Measurements from ENCODE around the gene SLC25A31.

DNA sequence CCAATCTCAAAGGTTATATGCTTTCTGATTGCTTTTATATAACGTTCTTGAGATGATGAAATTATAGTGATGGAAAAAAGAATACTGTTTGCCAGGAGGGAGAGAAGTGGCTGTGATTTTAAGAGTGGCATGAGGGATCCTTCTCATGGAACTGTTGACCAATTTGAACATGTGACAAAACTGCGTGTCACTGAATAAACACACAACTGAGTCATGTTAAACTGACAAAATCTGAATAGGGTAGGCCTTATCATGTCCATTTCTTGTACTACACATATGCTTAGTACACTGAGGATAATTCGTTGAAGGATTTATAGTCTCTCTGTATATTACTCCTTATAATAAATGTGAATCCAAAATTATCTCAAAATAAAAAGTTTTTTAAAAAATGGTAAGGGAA is 29.7 kb downstream of the SLC25A31 start:
- TF ChIP-seq CTCF (conservative IDR thresholded peaks at IDR 0.05; ENCODE audit: low read depth in 2 of 2) (no peak), EZH2 (IDR thresholded peaks at IDR 0.05; ENCODE audit: low read depth, unreplicated experiment) (no peak), CREB1 (CRISPR knock-in tag; IDR thresholded peaks at IDR 0.05; ENCODE audit: low read depth) (no peak), POLR2AphosphoS5 (IDR thresholded peaks at IDR 0.05; ENCODE audit: low read depth) (no peak), ZNF114 (CRISPR knock-in tag; IDR thresholded peaks at IDR 0.05) (no peak), EZH2phosphoT487 (IDR thresholded peaks at IDR 0.05; ENCODE audit: unreplicated experiment) (no peak), REST (IDR thresholded peaks at IDR 0.05; ENCODE audit: unreplicated experiment) (no peak), JUNB (IDR thresholded peaks at IDR 0.05; ENCODE audit: unreplicated experiment) (no peak), STAT1 (IDR thresholded peaks at IDR 0.05; ENCODE audit: unreplicated experiment) (no peak), NANOG (IDR thresholded peaks at IDR 0.05; ENCODE audit: borderline replicate concordance) (no peak)
- TF ChIP-seq, protein P1, sequence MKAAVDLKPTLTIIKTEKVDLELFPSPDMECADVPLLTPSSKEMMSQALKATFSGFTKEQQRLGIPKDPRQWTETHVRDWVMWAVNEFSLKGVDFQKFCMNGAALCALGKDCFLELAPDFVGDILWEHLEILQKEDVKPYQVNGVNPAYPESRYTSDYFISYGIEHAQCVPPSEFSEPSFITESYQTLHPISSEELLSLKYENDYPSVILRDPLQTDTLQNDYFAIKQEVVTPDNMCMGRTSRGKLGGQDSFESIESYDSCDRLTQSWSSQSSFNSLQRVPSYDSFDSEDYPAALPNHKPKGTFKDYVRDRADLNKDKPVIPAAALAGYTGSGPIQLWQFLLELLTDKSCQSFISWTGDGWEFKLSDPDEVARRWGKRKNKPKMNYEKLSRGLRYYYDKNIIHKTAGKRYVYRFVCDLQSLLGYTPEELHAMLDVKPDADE (IDR thresholded peaks at IDR 0.05) = no peak
